Panc1 (cell line): ENCODE measurements around the gene EXD1.
"Not testable (repeated sequence)": the region's sequence is repeated elsewhere in the genome, so short reads cannot be mapped to it uniquely, and the experiment has no call there.

Source experiments
- POLR2AphosphoS5 ChIP-seq: IDR thresholded peaks from 2 replicates; pipeline ENCODE4 v1.6.1; 2012; ENCODE audit warnings: mild to moderate bottlenecking, low read depth, low read length, moderate library complexity
- TF ChIP-seq, protein P1 (sequence below): fragments of 450-650 bp; IDR thresholded peaks from 2 replicates; pipeline ENCODE4 v1.5.1; 2017; ENCODE audit warnings: mild to moderate bottlenecking

DNA sequence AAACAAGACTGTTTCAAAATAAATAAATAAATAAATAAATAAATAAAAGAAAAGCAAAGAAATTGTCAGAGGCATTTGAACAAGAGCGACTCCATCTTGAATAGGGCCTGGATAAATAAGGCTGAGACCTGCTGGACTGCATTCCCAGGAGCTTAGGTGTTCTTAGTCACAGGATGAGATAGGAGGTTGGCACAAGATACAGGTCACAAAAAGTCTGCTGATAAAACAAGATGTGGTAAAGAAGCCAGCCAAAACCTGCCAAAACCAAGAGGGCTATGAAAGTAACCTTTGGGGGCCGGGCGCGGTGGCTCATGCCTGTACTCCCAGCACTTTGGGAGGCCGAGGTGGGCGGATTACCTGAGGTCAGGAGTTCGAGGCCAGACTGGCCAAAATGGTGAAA lies 91.4 kb downstream of the EXD1 start:
- not testable (repeated sequence) for TF ChIP-seq POLR2AphosphoS5
- TF ChIP-seq, protein P1, sequence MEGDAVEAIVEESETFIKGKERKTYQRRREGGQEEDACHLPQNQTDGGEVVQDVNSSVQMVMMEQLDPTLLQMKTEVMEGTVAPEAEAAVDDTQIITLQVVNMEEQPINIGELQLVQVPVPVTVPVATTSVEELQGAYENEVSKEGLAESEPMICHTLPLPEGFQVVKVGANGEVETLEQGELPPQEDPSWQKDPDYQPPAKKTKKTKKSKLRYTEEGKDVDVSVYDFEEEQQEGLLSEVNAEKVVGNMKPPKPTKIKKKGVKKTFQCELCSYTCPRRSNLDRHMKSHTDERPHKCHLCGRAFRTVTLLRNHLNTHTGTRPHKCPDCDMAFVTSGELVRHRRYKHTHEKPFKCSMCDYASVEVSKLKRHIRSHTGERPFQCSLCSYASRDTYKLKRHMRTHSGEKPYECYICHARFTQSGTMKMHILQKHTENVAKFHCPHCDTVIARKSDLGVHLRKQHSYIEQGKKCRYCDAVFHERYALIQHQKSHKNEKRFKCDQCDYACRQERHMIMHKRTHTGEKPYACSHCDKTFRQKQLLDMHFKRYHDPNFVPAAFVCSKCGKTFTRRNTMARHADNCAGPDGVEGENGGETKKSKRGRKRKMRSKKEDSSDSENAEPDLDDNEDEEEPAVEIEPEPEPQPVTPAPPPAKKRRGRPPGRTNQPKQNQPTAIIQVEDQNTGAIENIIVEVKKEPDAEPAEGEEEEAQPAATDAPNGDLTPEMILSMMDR: not testable (repeated sequence)
